Karpas-422 (cell line): Measurements from ENCODE around the gene KCNQ5. TPM values are rescaled to one million over a fixed set of nuclear protein-coding genes. Genes with fewer than 3 reads are reported as not detected.

Experiments
- DNase-seq: peaks from one replicate; pipeline ENCODE4 v3.0.0-alpha.2; 2015
- H2AFZ ChIP-seq: fragments of 200-600 bp; sonication (generic); 2 replicates; pipeline ENCODE4 v1.6.1; 2014; ENCODE audit warnings: antibody characterized with exemption, low read length, mixed read lengths
- H3K27ac ChIP-seq: fragments of 200-600 bp; sonication (generic); 2 replicates; pipeline ENCODE4 v1.5.1; 2014; ENCODE audit warnings: mild to moderate bottlenecking, low read length, moderate library complexity
- H3K27me3 ChIP-seq: fragments of 200-600 bp; sonication (generic); 2 replicates; pipeline ENCODE4 v1.6.1; 2014; ENCODE audit warnings: low read length, mixed read lengths
- H3K36me3 ChIP-seq: fragments of 200-600 bp; sonication (generic); 2 replicates; pipeline ENCODE4 v1.6.1; 2014; ENCODE audit warnings: low read length, mixed read lengths; ENCODE audit not compliant: insufficient read depth
- H3K4me1 ChIP-seq: fragments of 200-600 bp; sonication (generic); 2 replicates; pipeline ENCODE4 v1.6.1; 2014; ENCODE audit warnings: mild to moderate bottlenecking, low read length, mixed read lengths
- H3K4me2 ChIP-seq: fragments of 200-600 bp; sonication (generic); 2 replicates; pipeline ENCODE4 v1.6.1; 2014; ENCODE audit warnings: low read length, low read depth, mild to moderate bottlenecking; ENCODE audit not compliant: poor library complexity, severe bottlenecking
- H3K4me3 ChIP-seq: fragments of 200-600 bp; sonication (generic); 2 replicates; pipeline ENCODE4 v1.5.1; 2014; ENCODE audit warnings: mild to moderate bottlenecking, antibody characterized with exemption, low read length, mixed read lengths
- H3K79me2 ChIP-seq: fragments of 200-600 bp; sonication (generic); 2 replicates; pipeline ENCODE4 v1.6.1; 2014; ENCODE audit warnings: mild to moderate bottlenecking, low read length, mixed read lengths
- H3K9ac ChIP-seq: fragments of 200-600 bp; sonication (generic); 2 replicates; pipeline ENCODE4 v1.6.0; 2014; ENCODE audit warnings: low read length
- H3K9me2 ChIP-seq: fragments of 200-600 bp; sonication (generic), shearing (Covaris generic); replicated peaks from 2 replicates; pipeline ENCODE4 v1.6.0; 2014; ENCODE audit warnings: mild to moderate bottlenecking, low read length, moderate library complexity; ENCODE audit not compliant: insufficient read depth
- H3K9me3 ChIP-seq: fragments of 300-700, 200-600 bp; sonication (generic); 2 replicates; pipeline ENCODE4 v1.6.1; 2014; ENCODE audit warnings: low read length, mixed read lengths
- H4K20me1 ChIP-seq: fragments of 200-600 bp; sonication (generic); 2 replicates; pipeline ENCODE4 v1.6.1; 2014; ENCODE audit warnings: mild to moderate bottlenecking, antibody characterized with exemption, low read length, low read depth; ENCODE audit not compliant: insufficient read depth
- total RNA-seq: library from RNA; depleted of rRNA; stranded (reverse); fragments of >200 nt; shearing (Covaris generic); gene quantifications from 2 replicates; pipeline ENCODE4 v1.2.3, GENCODE V29; 2014; ENCODE audit warnings: low replicate concordance

Gene KCNQ5
- total RNA-seq, 1 experiment from 2014 or later: 50.5 TPM

- DNase-seq: no peak
- H3K79me2 ChIP-seq: peaks cover 89% of the 10 kb centered on the region
- no peak overlapping the region for H3K27ac ChIP-seq
- no peak overlapping the region for H3K9ac ChIP-seq
- 0 out of 2 replicates have a peak, but pooled peaks cover 5% of the 10 kb centered on the region for H3K36me3 ChIP-seq
- H3K4me2 ChIP-seq: no peak overlapping the region
- H2AFZ ChIP-seq: no peak overlapping the region
- no peak overlapping the region for H3K4me3 ChIP-seq
- no peaks in the 10 kb centered on the region for H3K9me3 ChIP-seq
- peaks cover 15% of the 10 kb centered on the region for H3K4me1 ChIP-seq
- no peaks in the 10 kb centered on the region for H4K20me1 ChIP-seq
- H3K9me2 ChIP-seq: no peaks in the 10 kb centered on the region
- H3K27me3 ChIP-seq: no peaks in the 10 kb centered on the region
Observed at GRCh38 chr6:72820906-72821305, 199.0 kb downstream of the KCNQ5 start.

- H3K4me2 ChIP-seq: no peak overlapping the region
- H3K4me3 ChIP-seq: no peak overlapping the region
- no peak overlapping the region for H2AFZ ChIP-seq
- no peaks in the 10 kb centered on the region for H3K9me2 ChIP-seq
- H3K27ac ChIP-seq: no peak overlapping the region
- H3K4me1 ChIP-seq: peaks cover 15% of the 10 kb centered on the region
- H3K9ac ChIP-seq: no peak overlapping the region
- H4K20me1 ChIP-seq: no peaks in the 10 kb centered on the region
- H3K27me3 ChIP-seq: no peaks in the 10 kb centered on the region
- 0 out of 2 replicates have a peak, but pooled peaks cover 7% of the 10 kb centered on the region for H3K36me3 ChIP-seq
- no peak for DNase-seq
- H3K9me3 ChIP-seq: no peaks in the 10 kb centered on the region
- peaks cover 89% of the 10 kb centered on the region for H3K79me2 ChIP-seq
Observed at GRCh38 chr6:72822023-72822422, 200.2 kb downstream of the KCNQ5 start.

- Histone ChIP-seq H3K36me3 (0 out of 2 replicates have a peak, but pooled peaks cover 9% of the 10 kb centered on the region), H3K27ac (no peak overlapping the region), H3K79me2 (peaks cover 89% of the 10 kb centered on the region), H3K4me2 (no peak overlapping the region), H3K4me1 (peaks cover 15% of the 10 kb centered on the region), H3K27me3 (no peaks in the 10 kb centered on the region), H4K20me1 (no peaks in the 10 kb centered on the region), H3K9me3 (no peaks in the 10 kb centered on the region), H3K9ac (no peak overlapping the region), H3K4me3 (no peak overlapping the region), H3K9me2 (no peaks in the 10 kb centered on the region), H2AFZ (no peak overlapping the region)
- DNase-seq: no peak
Observed at GRCh38 chr6:72822691-72823090, 200.8 kb downstream of the KCNQ5 start.

- Histone ChIP-seq H3K4me1 (peaks cover 12% of the 10 kb centered on the region), H3K79me2 (peaks cover 96% of the 10 kb centered on the region), H3K9ac (no peak overlapping the region), H3K4me3 (no peak overlapping the region), H2AFZ (no peak overlapping the region), H3K36me3 (peaks cover 13% of the 10 kb centered on the region; the same call in 1 of the 2 replicates), H4K20me1 (no peaks in the 10 kb centered on the region), H3K4me2 (no peak overlapping the region), H3K27ac (no peak overlapping the region), H3K27me3 (no peaks in the 10 kb centered on the region), H3K9me2 (no peaks in the 10 kb centered on the region), H3K9me3 (no peaks in the 10 kb centered on the region)
- no peak for DNase-seq
Observed at GRCh38 chr6:72824833-72825232, 203.0 kb downstream of the KCNQ5 start.

GRCh38 chr6:72825315-72825911, 203.5 kb downstream of the KCNQ5 start:
- Histone ChIP-seq H3K36me3 (peaks cover 13% of the 10 kb centered on the region; the same call in 1 of the 2 replicates), H3K27me3 (no peaks in the 10 kb centered on the region), H3K9ac (no peak overlapping the region), H3K4me3 (no peak overlapping the region), H3K4me1 (peaks cover 9% of the 10 kb centered on the region), H3K9me3 (no peaks in the 10 kb centered on the region), H3K4me2 (no peak overlapping the region), H3K79me2 (peaks cover 90% of the 10 kb centered on the region), H2AFZ (no peak overlapping the region), H3K9me2 (no peaks in the 10 kb centered on the region), H3K27ac (no peak overlapping the region), H4K20me1 (no peaks in the 10 kb centered on the region)
- no peak for DNase-seq

GRCh38 chr6:72826037-72826436, 204.2 kb downstream of the KCNQ5 start:
- Histone ChIP-seq H3K79me2 (peaks cover 84% of the 10 kb centered on the region), H3K4me1 (peaks cover 7% of the 10 kb centered on the region), H3K9me2 (no peaks in the 10 kb centered on the region), H3K4me3 (no peak overlapping the region), H3K27me3 (no peaks in the 10 kb centered on the region), H3K9ac (no peak overlapping the region), H2AFZ (no peak overlapping the region), H3K27ac (no peak overlapping the region), H3K9me3 (no peaks in the 10 kb centered on the region), H4K20me1 (no peaks in the 10 kb centered on the region), H3K36me3 (peaks cover 13% of the 10 kb centered on the region; the same call in 1 of the 2 replicates), H3K4me2 (no peak overlapping the region)
- no peak for DNase-seq

GRCh38 chr6:72826744-72827438, 205.0 kb downstream of the KCNQ5 start:
- H3K27ac ChIP-seq: no peak overlapping the region
- H3K4me3 ChIP-seq: no peak overlapping the region
- DNase-seq: no peak
- no peak overlapping the region for H2AFZ ChIP-seq
- H3K9me3 ChIP-seq: no peaks in the 10 kb centered on the region
- peaks cover 77% of the 10 kb centered on the region for H3K79me2 ChIP-seq
- H3K4me1 ChIP-seq: peaks cover 7% of the 10 kb centered on the region
- peaks cover 13% of the 10 kb centered on the region; the same call in 1 of the 2 replicates for H3K36me3 ChIP-seq
- no peaks in the 10 kb centered on the region for H3K27me3 ChIP-seq
- no peaks in the 10 kb centered on the region for H4K20me1 ChIP-seq
- no peaks in the 10 kb centered on the region for H3K9me2 ChIP-seq
- H3K4me2 ChIP-seq: no peak overlapping the region
- no peak overlapping the region for H3K9ac ChIP-seq

- Histone ChIP-seq H3K4me2 (no peak overlapping the region), H3K9me3 (no peaks in the 10 kb centered on the region), H4K20me1 (no peaks in the 10 kb centered on the region), H3K27ac (no peak overlapping the region), H3K9me2 (no peaks in the 10 kb centered on the region), H2AFZ (no peak overlapping the region), H3K4me1 (peaks cover 7% of the 10 kb centered on the region), H3K79me2 (peaks cover 78% of the 10 kb centered on the region), H3K36me3 (peaks cover 13% of the 10 kb centered on the region; the same call in 1 of the 2 replicates), H3K27me3 (no peaks in the 10 kb centered on the region), H3K9ac (no peak overlapping the region), H3K4me3 (no peak overlapping the region)
- no peak for DNase-seq
Observed at GRCh38 chr6:72828904-72829303, 207.0 kb downstream of the KCNQ5 start.
